DMS114 treated with DMSO at 0.1 percent for 48 hours (cell line): ENCODE results near the gene AXIN1.
"Not testable (repeated sequence)": the region's sequence is repeated elsewhere in the genome, so short reads cannot be mapped to it uniquely, and the experiment has no call there.

ENCODE experiments used
- DNase-seq: peaks from one replicate; lab custom pipeline; 2025; ENCODE audit not compliant: unreplicated experiment; lab: John Stamatoyannopoulos, UW

The AXIN1 gene

DNA sequence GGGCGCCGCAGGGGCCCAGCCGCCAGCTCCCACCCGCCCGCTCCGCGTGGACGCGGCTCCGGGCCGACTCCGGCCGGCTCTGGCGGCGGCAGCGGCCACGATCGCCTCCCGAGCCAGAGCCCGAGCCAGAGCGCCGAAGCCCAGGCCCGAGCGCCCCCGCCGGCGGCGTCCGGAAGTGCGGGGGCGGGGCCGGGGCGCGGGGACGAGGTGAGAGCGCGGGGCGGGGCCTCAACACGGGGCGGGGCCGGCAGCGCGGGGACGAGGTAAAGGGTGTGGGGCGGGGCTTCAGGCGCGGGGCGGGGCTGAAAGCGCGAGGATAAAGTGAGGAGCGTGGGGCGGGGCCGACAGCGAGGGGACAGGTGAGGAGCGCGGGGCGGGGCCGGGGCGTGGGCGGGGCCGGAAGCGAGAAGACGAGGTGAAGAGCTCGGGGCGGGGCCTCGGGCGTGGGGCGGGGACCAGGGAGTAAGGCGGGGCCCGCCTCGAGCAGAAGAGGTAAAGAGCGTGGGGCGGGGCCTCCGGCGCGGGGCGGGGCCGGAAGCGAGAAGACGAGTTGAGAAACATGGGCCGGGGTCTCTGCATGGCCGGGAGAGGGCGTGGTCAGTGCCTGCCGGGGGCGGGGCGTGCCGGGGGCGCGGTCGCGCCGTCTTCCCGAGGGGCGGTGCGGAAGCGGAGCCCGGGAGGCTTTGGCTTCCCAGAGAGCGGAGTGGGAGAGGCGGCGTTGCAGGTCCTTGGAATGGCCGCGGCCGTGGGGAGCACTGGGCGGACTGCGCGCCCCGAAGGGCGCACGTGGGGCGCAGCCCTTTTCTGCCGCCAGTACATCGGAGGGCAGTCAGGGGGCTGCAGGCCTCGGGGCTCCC lies at the start of gene AXIN1:
Gene AXIN1 (minus strand): TSS at position 177 of the 857 bp plus-strand sequence. CDS start 5,698 bp downstream, outside the sequence.
- peak; percentile 88 for DNase-seq

- DNase-seq = peak; percentile 64
These were observed 49.2 kb upstream of the AXIN1 start, which contains the start of gene DECR2 for GRCh38 chr16:401468-402348. DECR2 (plus strand) TSS chr16:401885; CDS start chr16:401964, 79 bp downstream.

- no peak for DNase-seq
These were observed 47.6 kb upstream of the AXIN1 start for GRCh38 chr16:400061-400591.

GRCh38 chr16:399340-400019 lies 47.0 kb upstream of the AXIN1 start:
- no peak for DNase-seq

GRCh38 chr16:398561-399339 lies 46.2 kb upstream of the AXIN1 start:
- DNase-seq = no peak

DNA sequence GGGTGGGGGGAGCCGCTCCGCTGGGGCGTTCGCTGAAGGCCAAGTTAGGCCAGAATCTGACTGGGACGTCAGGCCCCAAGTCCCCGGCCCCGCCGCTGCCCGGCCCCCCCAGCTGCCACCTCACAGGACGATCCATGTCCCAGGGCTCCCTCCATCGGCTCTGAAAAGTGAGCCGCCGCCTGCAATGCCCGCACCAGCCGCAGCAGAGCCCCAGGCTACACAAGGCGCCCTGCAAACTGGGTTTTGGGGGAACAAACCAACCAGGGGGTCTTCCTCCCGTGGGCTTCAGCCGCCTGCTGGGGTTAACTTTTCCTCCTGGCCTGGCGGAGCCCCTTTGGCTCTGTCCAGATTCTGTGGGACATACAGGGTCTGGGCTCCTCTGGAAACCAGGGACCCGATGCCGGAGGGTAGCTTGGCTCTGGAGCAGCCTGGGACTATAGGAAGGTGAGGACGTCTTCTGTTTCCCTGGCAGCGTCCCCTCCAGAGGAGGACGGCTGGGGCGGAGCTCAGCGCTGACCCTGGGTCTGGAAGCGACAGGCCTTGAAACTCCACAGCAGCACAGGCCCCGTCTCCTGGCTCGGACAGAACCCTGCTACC lies 45.3 kb upstream of the AXIN1 start:
- DNase-seq = peak; percentile 42

- DNase-seq = no peak
These were observed 44.7 kb upstream of the AXIN1 start, which contains the start of gene NME4 for GRCh38 chr16:397135-397661. NME4 (plus strand) TSS chr16:397199; CDS start chr16:397223, 24 bp downstream.

DNA sequence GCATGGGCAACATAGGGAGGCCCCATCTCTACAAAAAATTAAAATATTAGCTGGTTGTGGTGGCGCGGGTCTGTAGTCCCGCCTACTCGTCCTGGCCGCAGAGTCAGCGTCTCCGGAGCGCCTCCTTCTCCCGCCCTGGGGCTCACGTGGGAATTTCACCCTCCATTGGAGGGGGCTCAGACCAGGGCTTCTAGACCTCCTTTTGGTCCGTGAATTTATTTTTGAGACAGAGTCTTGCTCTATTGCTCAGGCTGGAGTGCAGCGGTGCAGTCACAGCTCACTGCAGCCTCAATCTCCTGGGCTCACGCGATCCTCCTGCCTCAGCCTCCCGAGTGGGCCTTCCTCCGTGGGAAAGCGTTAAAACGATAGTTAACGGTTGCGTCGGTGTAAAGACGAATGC lies 44.1 kb upstream of the AXIN1 start:
- peak; percentile 54 for DNase-seq

DNA sequence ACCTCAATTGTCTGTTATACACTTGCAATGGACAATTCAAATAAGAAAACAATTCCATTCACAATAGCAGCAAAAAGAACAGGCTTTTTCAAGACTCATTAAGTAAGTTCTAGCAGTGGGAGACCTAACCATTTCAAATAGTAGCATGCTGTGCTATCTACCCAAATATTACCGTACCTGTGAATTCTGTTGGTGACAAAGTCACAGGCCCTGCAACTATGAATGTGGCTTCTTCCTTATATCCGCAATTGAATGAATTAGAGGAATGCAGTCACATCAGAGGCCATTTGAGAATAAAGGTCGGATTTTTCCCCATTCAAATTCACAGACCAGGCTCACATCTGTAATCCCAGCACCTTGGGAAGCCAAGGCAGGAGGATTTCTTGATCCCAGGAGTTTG lies 43.7 kb upstream of the AXIN1 start:
- no peak for DNase-seq

DNA sequence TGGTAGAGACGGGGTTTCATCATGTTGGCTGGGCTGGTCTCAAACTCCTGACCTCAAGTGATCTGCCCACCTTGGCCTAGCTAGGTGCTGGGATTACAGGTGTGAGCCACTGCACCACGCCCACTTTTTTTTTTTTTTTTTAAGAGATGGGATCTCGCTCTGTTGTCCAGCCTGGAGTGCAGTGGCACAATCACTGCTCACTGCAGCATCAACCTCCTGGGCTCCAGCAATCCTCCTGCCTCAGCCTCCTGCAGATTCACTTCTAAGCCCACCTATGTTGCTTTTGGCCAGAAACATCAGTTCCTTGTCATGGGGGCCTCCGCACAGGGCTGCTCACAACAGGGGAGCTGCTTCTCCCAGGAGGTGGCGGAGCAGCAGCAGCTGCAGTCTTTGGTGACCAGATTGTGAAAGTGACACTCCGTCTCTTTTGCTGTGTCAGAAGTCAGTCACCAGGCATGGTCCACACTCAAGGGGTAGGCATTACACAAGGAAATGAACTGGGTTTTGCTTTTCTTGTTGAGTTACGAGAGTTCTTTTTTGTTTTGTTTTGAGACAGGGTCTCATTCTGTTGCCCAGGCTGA lies 40.0 kb upstream of the AXIN1 start:
- DNase-seq = no peak

DNA sequence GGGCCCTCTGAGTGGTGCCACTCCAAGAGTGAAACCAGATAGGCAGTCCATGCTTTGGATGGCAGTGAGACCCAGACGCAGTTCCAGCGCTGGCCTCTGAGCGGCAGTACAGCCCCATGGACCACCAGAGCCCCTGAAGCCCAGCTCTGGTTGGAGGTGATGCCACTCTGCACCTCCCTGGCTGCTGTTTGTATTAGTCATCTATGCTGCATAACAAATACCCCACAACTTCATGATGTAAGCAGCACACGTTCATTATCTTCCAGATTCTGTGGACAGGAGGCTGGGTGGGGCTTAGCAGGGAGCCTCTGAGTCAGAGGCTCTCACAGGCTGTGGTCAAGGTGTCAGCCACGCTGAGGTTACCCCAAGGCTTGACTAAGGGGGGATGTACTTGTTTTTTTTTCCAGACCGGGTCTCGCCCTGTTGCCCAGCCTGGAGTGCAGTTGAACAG lies 39.4 kb upstream of the AXIN1 start:
- no peak for DNase-seq

- DNase-seq = no peak
These were observed 36.8 kb upstream of the AXIN1 start for GRCh38 chr16:389352-389751.

DNA sequence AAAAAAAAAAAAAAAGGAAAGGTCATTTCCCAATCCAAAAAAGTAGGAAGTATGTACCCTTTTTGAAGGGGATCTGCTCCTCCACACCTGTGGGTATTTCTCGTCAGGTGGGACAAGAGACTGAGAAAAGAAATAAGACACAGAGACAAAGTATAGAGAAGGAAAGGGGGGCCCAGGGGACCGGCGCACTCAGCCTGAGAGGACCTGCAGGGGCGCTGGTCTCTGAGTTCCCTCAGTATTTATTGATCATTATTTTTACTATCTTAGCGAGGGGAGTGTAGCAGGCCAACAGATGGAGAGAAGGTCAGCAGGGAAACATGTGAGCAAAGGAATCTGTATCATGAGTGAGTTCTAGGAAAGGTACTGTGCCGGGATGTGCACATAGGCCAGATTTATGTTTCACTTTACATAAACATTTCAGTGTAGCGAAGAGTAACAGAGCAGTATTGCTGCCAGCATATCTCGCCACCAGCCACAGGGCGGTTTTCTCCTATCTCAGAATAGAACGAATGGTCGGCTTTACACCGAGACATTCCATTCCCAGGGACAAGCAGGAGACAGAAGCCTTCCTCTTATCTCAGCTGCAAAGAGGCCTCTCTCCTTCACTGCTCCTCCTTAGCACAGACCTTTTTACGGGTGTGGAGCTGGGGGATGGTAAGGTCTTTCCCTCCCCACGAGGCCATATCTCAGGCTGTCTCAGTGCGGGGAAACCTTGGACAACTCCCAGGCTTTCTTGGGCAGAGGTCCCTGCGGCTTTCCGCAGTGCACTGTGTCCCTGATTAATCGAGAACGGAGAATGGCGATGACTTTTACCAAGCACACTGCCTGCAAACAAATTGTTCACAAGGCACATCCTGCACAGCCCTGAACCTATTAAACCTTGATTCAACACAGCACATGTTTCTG lies 35.5 kb upstream of the AXIN1 start:
- DNase-seq = not testable (repeated sequence)

DNA sequence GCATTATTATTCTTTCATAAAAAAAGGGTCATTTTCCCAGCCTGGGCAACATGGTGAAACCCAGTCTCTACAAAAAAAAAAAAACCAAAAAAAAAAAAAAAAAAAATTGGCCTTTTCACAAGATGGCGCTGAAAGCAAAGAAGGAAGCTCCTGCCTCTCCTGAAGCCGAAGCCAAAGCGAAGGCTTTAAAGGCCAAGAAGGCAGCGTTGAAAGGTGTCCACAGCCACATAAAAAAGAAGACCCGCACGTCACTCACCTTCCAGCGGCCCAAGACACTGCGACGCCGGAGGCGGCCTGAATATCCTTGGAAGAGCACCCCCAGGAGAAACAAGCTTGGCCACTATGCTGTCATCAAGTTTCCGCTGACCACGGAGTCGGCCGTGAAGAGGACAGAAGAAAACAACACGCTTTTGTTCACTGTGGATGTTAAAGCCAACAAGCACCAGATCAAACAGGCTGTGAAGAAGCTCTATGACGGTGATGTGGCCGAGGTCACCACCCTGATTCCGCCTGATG lies 34.2 kb upstream of the AXIN1 start:
- no peak for DNase-seq

GRCh38 chr16:383326-384051 lies 31.0 kb upstream of the AXIN1 start:
- no peak for DNase-seq

DNA sequence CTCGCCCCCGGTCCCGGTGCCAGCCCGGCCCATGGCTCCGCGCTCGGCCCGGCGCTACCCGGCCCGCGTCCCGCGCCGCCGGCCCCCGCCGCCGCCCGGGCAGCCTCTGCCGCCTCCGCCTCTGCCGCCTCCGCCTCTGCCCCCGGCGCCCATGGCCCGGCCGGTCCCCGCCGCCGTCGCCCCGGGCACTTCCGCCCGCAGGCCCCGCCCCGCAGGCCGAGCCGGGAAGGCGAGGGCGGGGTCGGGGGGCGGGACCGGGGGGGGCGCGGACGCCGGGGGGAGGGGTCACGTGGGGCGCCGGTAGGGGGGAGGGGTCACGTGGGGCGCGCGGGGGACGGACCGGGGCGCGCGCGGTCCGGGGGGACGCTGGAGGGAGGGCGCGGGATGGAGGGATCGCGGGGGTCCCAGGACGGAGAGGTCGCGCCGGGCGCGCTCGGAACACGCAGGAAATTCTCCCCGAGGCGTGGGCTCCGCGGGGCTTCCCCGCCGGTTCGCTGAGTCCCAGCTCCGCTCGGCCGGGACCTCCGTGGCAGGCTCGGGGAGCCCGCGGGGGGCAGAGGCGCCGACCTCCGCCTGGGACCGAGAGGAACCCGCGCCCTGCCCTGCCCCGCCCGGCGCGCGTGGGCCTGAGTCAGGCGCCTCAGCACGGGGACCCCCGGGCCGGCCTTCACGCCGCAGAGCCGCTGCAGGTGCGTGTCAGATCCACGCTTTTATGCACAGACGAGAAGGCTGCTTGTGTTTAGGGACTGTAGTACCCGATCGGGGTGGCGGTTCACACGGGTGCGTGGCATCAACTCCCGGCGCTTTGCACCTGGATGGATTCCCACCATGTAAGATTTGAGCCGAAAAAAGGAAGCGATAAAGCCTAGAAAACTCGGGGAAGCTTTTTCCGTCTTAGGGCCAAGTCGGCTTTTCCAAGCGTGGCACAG lies 29.5 kb upstream of the AXIN1 start, which contains the start of gene PGAP6:
Gene PGAP6 (minus strand): TSS at position 190 of the 929 bp plus-strand sequence. CDS start 157 bp downstream, at position 33.
- DNase-seq = no peak
